HCT116 (cell line): ENCODE data around the gene ADGRE3. TPM values are rescaled to one million over a fixed set of nuclear protein-coding genes. Genes with fewer than 3 reads are reported as not detected.
A peak's percentile ranks its signal among the peaks of the same experiment; 100 is the strongest.

Experiments
- ATAC-seq: fragments of 200-7000 bp; cut with Tn5 transposase; 2 replicates; pipeline ENCODE4 v1.9.1; 2020; ENCODE audit warnings: mild to moderate bottlenecking, moderate library complexity
- BruUV-seq: library from RNA; stranded (reverse); fragments of 400-500 nt; replicated peaks from 2 replicates; lab custom pipeline; 2021; lab: Mats Ljungman, UMichigan
- CTCF ChIA-PET: fragments of 300-600 bp; sonication (Branson Sonifier 250); formaldehyde crosslinking; loops from one replicate; lab custom pipeline; 2021; ENCODE audit warnings: antibody characterized with exemption; lab: Charles Lee
- POLR2A ChIA-PET: fragments of 300-600, 350-600 bp; sonication (Branson Sonifier 250); formaldehyde crosslinking; loops from one replicate; lab custom pipeline; 2021; ENCODE audit warnings: antibody characterized with exemption; lab: Charles Lee
- RAD21 ChIA-PET, 2 experiments: fragments of 300-600 bp; sonication (Branson Sonifier 250); formaldehyde crosslinking; loops; one replicate each; lab custom pipeline; 2023; ENCODE audit warnings: low total read pairs in 2 of 2; ENCODE audit not compliant: uncharacterized antibody in 2 of 2, unreplicated experiment in 2 of 2, low non-redundant PET in 1 of 2; lab: Charles Lee
- DNase-seq: peaks from one replicate; pipeline ENCODE4 v3.0.0-alpha.2; 2010; ENCODE audit warnings: low read depth, low spot score
- H2AFZ ChIP-seq: fragments of 200-600 bp; shearing (Covaris generic), sonication (generic); 2 replicates; pipeline ENCODE4 v1.6.1; 2017; ENCODE audit warnings: low read depth, mixed run types, mixed read lengths, antibody characterized with exemption, low read length; ENCODE audit not compliant: poor library complexity, severe bottlenecking
- H3K27ac ChIP-seq: 2 replicates; pipeline ENCODE4 v1.5.1; 2012; ENCODE audit warnings: low read depth, low read length
- H3K27me3 ChIP-seq: fragments of 200-600 bp; sonication (generic); 2 replicates; pipeline ENCODE4 v1.6.1; 2016; ENCODE audit warnings: mixed run types, low read length, mixed read lengths; ENCODE audit not compliant: insufficient read depth
- H3K36me3 ChIP-seq, 2 experiments: fragments of 200-500 bp in 1 of 2; fragments of 200-600 bp in 1 of 2; sonication (Bioruptor generic) in 1 of 2; sonication (generic) in 1 of 2; 2 replicates each; pipeline versions ENCODE4 v1.5.1 to v1.6.1; 2014 to 2016; ENCODE audit warnings: low read length in 2 of 2, inconsistent platforms in 1 of 2, mixed read lengths in 1 of 2, mixed run types in 1 of 2; ENCODE audit not compliant: insufficient read depth in 2 of 2, control insufficient read depth in 1 of 2
- H3K4me1 ChIP-seq, 2 experiments: fragments of 200-600 bp in 1 of 2; sonication (generic) in 1 of 2; 2 replicates each; pipeline versions ENCODE4 v1.5.1 to v1.6.1; 2012 to 2017; ENCODE audit warnings: low read length in 2 of 2, inconsistent platforms in 1 of 2, mild to moderate bottlenecking in 1 of 2, mixed read lengths in 1 of 2, mixed run types in 1 of 2, moderate library complexity in 1 of 2; ENCODE audit not compliant: insufficient read depth in 2 of 2, control insufficient read depth in 1 of 2
- H3K4me2 ChIP-seq: fragments of 200-600 bp; sonication (generic); 2 replicates; pipeline ENCODE4 v1.6.1; 2017; ENCODE audit warnings: mixed run types, low read length, mixed read lengths
- H3K4me3 ChIP-seq, 2 experiments: fragments of 200-600 bp in 1 of 2; sonication (generic) in 1 of 2; replicated peaks in 1 of 2; 2 replicates each; pipeline ENCODE4 v1.5.1; 2011 to 2016; ENCODE audit warnings: low read length in 2 of 2, control low read depth in 1 of 2, low read depth in 1 of 2, mild to moderate bottlenecking in 1 of 2, mixed read lengths in 1 of 2, mixed run types in 1 of 2
- H3K79me2 ChIP-seq: fragments of 200-600 bp; sonication (generic); 2 replicates; pipeline ENCODE4 v1.6.1; 2017; ENCODE audit warnings: mild to moderate bottlenecking, mixed run types, low read length, moderate library complexity, mixed read lengths; ENCODE audit not compliant: insufficient read depth
- H3K9ac ChIP-seq: fragments of 200-600 bp; sonication (generic); 2 replicates; pipeline ENCODE4 v1.6.1; 2016; ENCODE audit warnings: low read length, mixed read lengths
- H3K9me2 ChIP-seq: fragments of 200-600 bp; sonication (generic), shearing (Covaris generic); 2 replicates; pipeline ENCODE4 v1.6.1; 2017; ENCODE audit warnings: mixed run types, mild to moderate bottlenecking, moderate library complexity; ENCODE audit not compliant: insufficient read depth
- H3K9me3 ChIP-seq, 2 experiments: fragments of 200-500 bp in 1 of 2; fragments of 200-600 bp in 1 of 2; sonication (Bioruptor generic) in 1 of 2; sonication (generic) in 1 of 2; 2 replicates each; pipeline ENCODE4 v1.6.1; 2014 to 2017; ENCODE audit warnings: low read length in 2 of 2, mixed read lengths in 2 of 2, inconsistent platforms in 1 of 2, low read depth in 1 of 2, mild to moderate bottlenecking in 1 of 2, mixed run types in 1 of 2, moderate library complexity in 1 of 2; ENCODE audit not compliant: control insufficient read depth in 1 of 2, insufficient read depth in 1 of 2
- H4K20me1 ChIP-seq: fragments of 200-600 bp; sonication (generic), shearing (Covaris generic); 2 replicates; pipeline ENCODE4 v1.6.1; 2017; ENCODE audit warnings: mixed run types, mild to moderate bottlenecking, moderate library complexity; ENCODE audit not compliant: insufficient read depth
- ZBTB33 ChIP-seq: IDR thresholded peaks from 2 replicates; pipeline ENCODE4 v1.6.1; 2011; ENCODE audit warnings: mild to moderate bottlenecking, low read length, moderate library complexity; ENCODE audit not compliant: insufficient replicate concordance; ENCODE audit errors: extremely low read depth
- intact Hi-C: fragments of 100-400 bp; cut with micrococcal nuclease; formaldehyde crosslinking; loops from 2 replicates; pipeline ENCODE4 v1.10.0; 2022
- total RNA-seq: library from RNA; stranded (reverse); gene quantifications from one replicate; pipeline ENCODE4 v1.2.1, GENCODE V29; 2021; ENCODE audit not compliant: unreplicated experiment
- TF ChIP-seq, protein P1 (sequence below), 3 experiments: fragments of 200-600 bp in 1 of 3; sonication (generic) in 1 of 3; IDR thresholded peaks in 2 of 3; conservative IDR thresholded peaks in 1 of 3; 2 replicates each; pipeline ENCODE4 v1.5.1; 2012 to 2017; ENCODE audit warnings: low read depth in 2 of 3, low read length in 2 of 3, antibody characterized with exemption in 1 of 3, borderline replicate concordance in 1 of 3, control low read depth in 1 of 3, mild to moderate bottlenecking in 1 of 3, mixed read lengths in 1 of 3, mixed run types in 1 of 3, moderate library complexity in 1 of 3; ENCODE audit not compliant: insufficient read depth in 1 of 3

ADGRE3 gene
- total RNA-seq, 1 experiment from 2014 or later: not detected

GRCh38 chr19:14580623-14581237, 93.9 kb downstream of the ADGRE3 start:
- Histone ChIP-seq H2AFZ (no peak overlapping the region), H3K9me2 (no peaks in the 10 kb centered on the region), H4K20me1 (no peaks in the 10 kb centered on the region), H3K9ac (no peak overlapping the region), H3K4me1 (peaks cover 0 to 7% of the 10 kb centered on the region in 2 experiments; a peak in 3 of 4 replicates), H3K4me3 (no peak overlapping the region), H3K36me3 (no peaks in the 10 kb centered on the region), H3K9me3 (no peaks in the 10 kb centered on the region), H3K79me2 (no peaks in the 10 kb centered on the region), H3K4me2 (no peak overlapping the region), H3K27ac (no peak overlapping the region), H3K27me3 (no peaks in the 10 kb centered on the region)
- intact Hi-C loops: no loop called here
- no TSS peak for BruUV-seq
- 0 out of 2 replicates have a peak, but pooled peaks have one; percentile 39 for ATAC-seq
- TF ChIP-seq, protein P1, sequence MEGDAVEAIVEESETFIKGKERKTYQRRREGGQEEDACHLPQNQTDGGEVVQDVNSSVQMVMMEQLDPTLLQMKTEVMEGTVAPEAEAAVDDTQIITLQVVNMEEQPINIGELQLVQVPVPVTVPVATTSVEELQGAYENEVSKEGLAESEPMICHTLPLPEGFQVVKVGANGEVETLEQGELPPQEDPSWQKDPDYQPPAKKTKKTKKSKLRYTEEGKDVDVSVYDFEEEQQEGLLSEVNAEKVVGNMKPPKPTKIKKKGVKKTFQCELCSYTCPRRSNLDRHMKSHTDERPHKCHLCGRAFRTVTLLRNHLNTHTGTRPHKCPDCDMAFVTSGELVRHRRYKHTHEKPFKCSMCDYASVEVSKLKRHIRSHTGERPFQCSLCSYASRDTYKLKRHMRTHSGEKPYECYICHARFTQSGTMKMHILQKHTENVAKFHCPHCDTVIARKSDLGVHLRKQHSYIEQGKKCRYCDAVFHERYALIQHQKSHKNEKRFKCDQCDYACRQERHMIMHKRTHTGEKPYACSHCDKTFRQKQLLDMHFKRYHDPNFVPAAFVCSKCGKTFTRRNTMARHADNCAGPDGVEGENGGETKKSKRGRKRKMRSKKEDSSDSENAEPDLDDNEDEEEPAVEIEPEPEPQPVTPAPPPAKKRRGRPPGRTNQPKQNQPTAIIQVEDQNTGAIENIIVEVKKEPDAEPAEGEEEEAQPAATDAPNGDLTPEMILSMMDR (IDR thresholded peaks at IDR 0.05 in 2 of 3, conservative IDR thresholded peaks at IDR 0.05 in 1 of 3; ENCODE audit: borderline replicate concordance in 1 of 3, insufficient read depth in 1 of 3, low read depth in 2 of 3, low read length in 2 of 3): peak in 1 of 3 experiments; percentile 29; a peak in 2 of 6 replicates
- TF ChIP-seq ZBTB33: no peak
- RAD21 ChIA-PET: no interaction called here
- no peak for DNase-seq
- CTCF ChIA-PET: no interaction called here
- POLR2A ChIA-PET: no interaction called here
